MM.1S (cell line): Measurements from ENCODE around the gene WDPCP.

Source experiments
- DNase-seq: peaks from one replicate; pipeline ENCODE4 v3.0.0-alpha.2; 2015
- H2AFZ ChIP-seq: fragments of 300-600 bp; sonication (generic); 2 replicates; pipeline ENCODE4 v1.6.0; 2016; ENCODE audit warnings: antibody characterized with exemption, low read length
- H3F3A ChIP-seq: fragments of 300-600 bp; sonication (generic); 2 replicates; pipeline ENCODE4 v1.6.1; 2016; ENCODE audit warnings: mild to moderate bottlenecking, antibody characterized with exemption, low read length, moderate library complexity, mixed read lengths; ENCODE audit not compliant: insufficient read depth
- H3K27ac ChIP-seq: fragments of 300-600 bp; sonication (generic); 2 replicates; pipeline ENCODE4 v1.5.1; 2016; ENCODE audit warnings: mild to moderate bottlenecking, low read length
- H3K27me3 ChIP-seq: fragments of 300-600 bp; sonication (generic); replicated peaks from 2 replicates; pipeline ENCODE4 v1.6.0; 2016; ENCODE audit warnings: low read length; ENCODE audit not compliant: insufficient read depth
- H3K36me3 ChIP-seq: fragments of 300-600 bp; sonication (generic); replicated peaks from 2 replicates; pipeline ENCODE4 v1.6.1; 2016; ENCODE audit warnings: mild to moderate bottlenecking, low read length, mixed read lengths; ENCODE audit not compliant: insufficient read depth
- H3K4me1 ChIP-seq: fragments of 300-600 bp; sonication (generic); 2 replicates; pipeline ENCODE4 v1.6.1; 2016; ENCODE audit warnings: low read length, mixed read lengths
- H3K4me2 ChIP-seq: fragments of 300-600 bp; sonication (generic); 2 replicates; pipeline ENCODE4 v1.6.0; 2016; ENCODE audit warnings: low read depth, low read length
- H3K4me3 ChIP-seq: fragments of 300-600 bp; sonication (generic); 2 replicates; pipeline ENCODE4 v1.5.1; 2016; ENCODE audit warnings: low read length, mixed read lengths
- H3K79me2 ChIP-seq: fragments of 300-600 bp; sonication (generic); 2 replicates; pipeline ENCODE4 v1.6.1; 2016; ENCODE audit warnings: mixed run types, low read length, mixed read lengths
- H3K9ac ChIP-seq: fragments of 300-600 bp; sonication (generic); 2 replicates; pipeline ENCODE4 v1.6.1; 2016; ENCODE audit warnings: low read length, mixed read lengths
- H3K9me2 ChIP-seq: fragments of 300-600 bp; sonication (generic); replicated peaks from 2 replicates; pipeline ENCODE4 v1.6.1; 2016; ENCODE audit warnings: mild to moderate bottlenecking, low read length, mixed read lengths; ENCODE audit not compliant: insufficient read depth
- H3K9me3 ChIP-seq: fragments of 300-600 bp; sonication (generic); replicated peaks from 2 replicates; pipeline ENCODE4 v1.6.1; 2016; ENCODE audit warnings: mild to moderate bottlenecking, low read length, mixed read lengths; ENCODE audit not compliant: insufficient read depth
- H4K20me1 ChIP-seq: fragments of 300-600 bp; sonication (generic); 2 replicates; pipeline ENCODE4 v1.6.1; 2016; ENCODE audit warnings: mild to moderate bottlenecking, low read length, moderate library complexity, mixed read lengths; ENCODE audit not compliant: insufficient read depth
- EZH2 ChIP-seq: fragments of 300-600 bp; sonication (generic); optimal IDR thresholded peaks from 2 replicates; pipeline ENCODE3; 2017; ENCODE audit warnings: low read depth, mild to moderate bottlenecking, antibody characterized with exemption, low read length, mixed read lengths
- EZH2phosphoT487 ChIP-seq: fragments of 300-600 bp; sonication (generic); IDR thresholded peaks from 2 replicates; pipeline ENCODE4 v1.6.1; 2018; ENCODE audit warnings: antibody characterized with exemption, low read length
- TF ChIP-seq, protein P1 (sequence below): fragments of 300-600 bp; sonication (generic); IDR thresholded peaks from 2 replicates; pipeline ENCODE4 v1.5.1; 2016; ENCODE audit warnings: antibody characterized with exemption, low read length, mixed read lengths

WDPCP gene

DNA sequence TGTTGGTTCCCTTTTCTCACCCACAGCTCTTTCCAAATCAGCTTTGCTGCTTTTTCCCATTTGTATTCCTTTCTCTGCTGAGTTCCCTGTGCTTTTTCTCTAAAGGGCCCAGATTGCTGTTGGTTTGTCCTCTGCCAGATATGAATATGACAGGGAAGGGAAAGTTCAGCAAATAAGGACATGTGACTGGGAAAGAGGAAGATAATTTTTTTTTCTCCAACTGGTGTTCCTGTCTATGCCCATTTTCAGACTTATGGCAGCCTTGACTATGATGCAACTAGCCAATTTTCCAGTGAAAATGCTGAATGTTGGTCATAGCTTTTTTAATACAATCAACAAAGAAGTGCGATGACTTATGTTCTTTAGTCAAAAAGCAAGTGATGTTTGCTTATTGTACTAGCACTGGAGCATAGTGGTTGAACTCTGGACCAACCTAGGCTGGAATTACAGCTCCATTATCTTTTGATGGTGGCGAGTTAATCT lies 8.2 kb upstream of the WDPCP start:
- Histone ChIP-seq H3K36me3 (peaks cover 24% of the 10 kb centered on the region; the same call in 1 of the 2 replicates), H3K9me2 (no peaks in the 10 kb centered on the region), H3K4me3 (no peak overlapping the region), H3K27me3 (no peaks in the 10 kb centered on the region), H3K79me2 (peaks cover 63% of the 10 kb centered on the region), H2AFZ (no peak overlapping the region), H4K20me1 (no peaks in the 10 kb centered on the region; the same call in 1 of the 2 replicates), H3K4me2 (no peak overlapping the region), H3K9ac (no peak overlapping the region), H3K9me3 (no peaks in the 10 kb centered on the region), H3K27ac (no peak overlapping the region), H3K4me1 (peaks cover 6% of the 10 kb centered on the region), H3F3A (no peaks in the 10 kb centered on the region; the same call in 1 of the 2 replicates)
- TF ChIP-seq EZH2 (no peak), EZH2phosphoT487 (no peak)
- TF ChIP-seq, protein P1, sequence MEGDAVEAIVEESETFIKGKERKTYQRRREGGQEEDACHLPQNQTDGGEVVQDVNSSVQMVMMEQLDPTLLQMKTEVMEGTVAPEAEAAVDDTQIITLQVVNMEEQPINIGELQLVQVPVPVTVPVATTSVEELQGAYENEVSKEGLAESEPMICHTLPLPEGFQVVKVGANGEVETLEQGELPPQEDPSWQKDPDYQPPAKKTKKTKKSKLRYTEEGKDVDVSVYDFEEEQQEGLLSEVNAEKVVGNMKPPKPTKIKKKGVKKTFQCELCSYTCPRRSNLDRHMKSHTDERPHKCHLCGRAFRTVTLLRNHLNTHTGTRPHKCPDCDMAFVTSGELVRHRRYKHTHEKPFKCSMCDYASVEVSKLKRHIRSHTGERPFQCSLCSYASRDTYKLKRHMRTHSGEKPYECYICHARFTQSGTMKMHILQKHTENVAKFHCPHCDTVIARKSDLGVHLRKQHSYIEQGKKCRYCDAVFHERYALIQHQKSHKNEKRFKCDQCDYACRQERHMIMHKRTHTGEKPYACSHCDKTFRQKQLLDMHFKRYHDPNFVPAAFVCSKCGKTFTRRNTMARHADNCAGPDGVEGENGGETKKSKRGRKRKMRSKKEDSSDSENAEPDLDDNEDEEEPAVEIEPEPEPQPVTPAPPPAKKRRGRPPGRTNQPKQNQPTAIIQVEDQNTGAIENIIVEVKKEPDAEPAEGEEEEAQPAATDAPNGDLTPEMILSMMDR: no peak
- no peak for DNase-seq

GRCh38 chr2:63594660-63595059 lies 6.4 kb upstream of the WDPCP start:
- Histone ChIP-seq H3K79me2 (peaks cover 79% of the 10 kb centered on the region), H3K9me3 (no peaks in the 10 kb centered on the region), H4K20me1 (no peaks in the 10 kb centered on the region; the same call in 1 of the 2 replicates), H3K9me2 (no peaks in the 10 kb centered on the region), H3K27ac (no peak overlapping the region), H2AFZ (no peak overlapping the region), H3K4me3 (no peak overlapping the region), H3K9ac (no peak overlapping the region), H3K4me1 (peaks cover 23% of the 10 kb centered on the region), H3K4me2 (no peak overlapping the region), H3K36me3 (peaks cover 17% of the 10 kb centered on the region; the same call in 1 of the 2 replicates), H3F3A (peaks cover 16% of the 10 kb centered on the region), H3K27me3 (no peaks in the 10 kb centered on the region)
- TF ChIP-seq EZH2 (no peak), EZH2phosphoT487 (no peak)
- TF ChIP-seq, protein P1: no peak
- DNase-seq: no peak

DNA sequence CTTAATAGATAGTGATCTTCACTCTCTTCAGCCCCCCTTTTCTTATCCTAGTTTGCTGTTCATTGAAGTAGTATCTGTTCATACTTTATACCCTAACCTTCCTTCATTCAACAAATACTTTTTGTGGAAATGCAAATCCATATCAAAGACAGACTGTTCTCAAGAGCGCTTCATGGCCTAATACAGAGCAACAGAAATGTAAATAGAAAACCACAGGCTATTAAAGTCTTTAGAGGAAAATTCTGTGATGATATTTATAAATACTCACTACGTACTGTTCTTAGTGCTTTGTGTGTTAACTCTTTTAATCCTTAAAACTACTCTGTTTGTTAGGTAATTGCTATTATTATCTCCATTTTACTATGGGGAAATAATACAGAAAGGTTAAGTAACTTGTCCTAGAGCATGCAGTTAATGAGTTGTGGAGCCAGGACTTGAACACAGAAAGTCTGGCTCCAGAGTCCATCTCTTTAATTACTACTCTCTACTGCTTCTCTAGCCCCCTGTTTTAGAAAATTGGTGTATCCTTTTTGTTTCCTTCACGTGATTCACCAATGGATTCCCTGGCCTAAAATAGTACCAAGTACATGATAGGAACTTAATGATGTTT lies 3.4 kb upstream of the WDPCP start:
- no peaks in the 10 kb centered on the region for H3K9me2 ChIP-seq
- H3K4me2 ChIP-seq: peak overlapping the region; percentile 36
- no peaks in the 10 kb centered on the region; the same call in 1 of the 2 replicates for H4K20me1 ChIP-seq
- H3K27ac ChIP-seq: peak overlapping the region; percentile 18; the same call in 1 of the 2 replicates
- TF ChIP-seq, protein P1: no peak
- TF ChIP-seq EZH2 (no peak), EZH2phosphoT487 (no peak)
- H3K27me3 ChIP-seq: no peaks in the 10 kb centered on the region
- H3F3A ChIP-seq: peaks cover 17% of the 10 kb centered on the region
- H3K79me2 ChIP-seq: peaks cover 87% of the 10 kb centered on the region
- 0 out of 2 replicates have a peak, but pooled peaks cover 10% of the 10 kb centered on the region for H3K36me3 ChIP-seq
- H3K4me3 ChIP-seq: no peak overlapping the region
- no peak for DNase-seq
- no peaks in the 10 kb centered on the region for H3K9me3 ChIP-seq
- peaks cover 32% of the 10 kb centered on the region for H3K4me1 ChIP-seq
- no peak overlapping the region for H3K9ac ChIP-seq
- H2AFZ ChIP-seq: no peak overlapping the region
